GM12878 (cell line): ENCODE results near the gene FANCE. TPM values are rescaled to one million over a fixed set of nuclear protein-coding genes. Genes with fewer than 3 reads are reported as not detected.

Experiments used
- ATAC-seq: fragments of 200-7000 bp; cut with Tn5 transposase; 3 replicates; pipeline ENCODE4 v1.9.1; 2020; ENCODE audit warnings: mild to moderate bottlenecking, moderate library complexity
- BruUV-seq: library from RNA; stranded (reverse); fragments of 400-500 nt; replicated peaks from 2 replicates; lab custom pipeline; 2021; lab: Mats Ljungman, UMichigan
- CTCF ChIA-PET: fragments of 300-600 bp; sonication (Branson Sonifier 250); formaldehyde crosslinking; extraction: SDS; loops from one replicate; lab custom pipeline; 2021; ENCODE audit warnings: inconsistent platforms; lab: Yijun Ruan, JAX
- POLR2A ChIA-PET: fragments of 350-600 bp; formaldehyde crosslinking; extraction: SDS; loops from one replicate; lab custom pipeline; 2021; ENCODE audit warnings: inconsistent platforms; lab: Charles Lee
- RAD21 ChIA-PET: fragments of 300-600 bp; sonication (Branson Sonifier 250); formaldehyde crosslinking; loops from one replicate; lab custom pipeline; 2023; ENCODE audit warnings: antibody characterized with exemption; ENCODE audit not compliant: unreplicated experiment; lab: Charles Lee
- SMC1A ChIA-PET: fragments of 300-600 bp; sonication (Branson Sonifier 250); formaldehyde crosslinking; loops from one replicate; lab custom pipeline; 2023; ENCODE audit not compliant: unreplicated experiment, uncharacterized antibody; lab: Charles Lee
- DNase-seq: peaks from one replicate; pipeline ENCODE4 v3.0.0-alpha.2; 2011; ENCODE audit warnings: low read depth, low spot score
- FAIRE-seq: peaks from 3 replicates; lab custom pipeline; 2011; peaks lifted over from hg19 to GRCh38; lab: Jason Lieb, UNC
- H2AFZ ChIP-seq: 2 replicates; pipeline ENCODE4 v1.6.0; 2011; ENCODE audit warnings: low read depth, low read length, control low read depth; ENCODE audit not compliant: control insufficient read depth
- H3K27ac ChIP-seq: 2 replicates; pipeline ENCODE4 v1.5.1; 2011; ENCODE audit warnings: control low read depth; ENCODE audit not compliant: control insufficient read depth, insufficient read depth
- H3K27me3 ChIP-seq, 2 experiments: replicated peaks in 1 of 2; 2 replicates each; pipeline versions ENCODE4 v1.6.0 to v1.6.1; 2011; ENCODE audit warnings: low read length in 1 of 2; ENCODE audit not compliant: control insufficient read depth in 2 of 2, insufficient read depth in 2 of 2
- H3K36me3 ChIP-seq, 2 experiments: 2 replicates each; pipeline ENCODE4 v1.5.1; 2011; ENCODE audit warnings: low read length in 1 of 2; ENCODE audit not compliant: control insufficient read depth in 2 of 2, insufficient read depth in 2 of 2
- H3K4me1 ChIP-seq: 2 replicates; pipeline ENCODE4 v1.6.1; 2011; ENCODE audit warnings: mild to moderate bottlenecking, low read length, moderate library complexity, mixed read lengths; ENCODE audit not compliant: control insufficient read depth, insufficient read depth
- H3K4me2 ChIP-seq: 2 replicates; pipeline ENCODE4 v1.6.0; 2011; ENCODE audit warnings: control low read depth; ENCODE audit not compliant: control insufficient read depth, insufficient read depth
- H3K4me3 ChIP-seq: fragments of 200-600 bp; sonication (generic); 2 replicates; pipeline ENCODE4 v1.5.1; 2016
- H3K79me2 ChIP-seq: 2 replicates; pipeline ENCODE4 v1.6.0; 2011; ENCODE audit warnings: low read length; ENCODE audit not compliant: control insufficient read depth, insufficient read depth
- H3K9ac ChIP-seq: 2 replicates; pipeline ENCODE4 v1.8.0; 2011; ENCODE audit warnings: low read length, control low read depth, mixed read lengths; ENCODE audit not compliant: control insufficient read depth, insufficient read depth
- H3K9me3 ChIP-seq: replicated peaks from 3 replicates; pipeline ENCODE4 v1.5.1; 2011; ENCODE audit warnings: mild to moderate bottlenecking, low read length; ENCODE audit not compliant: control insufficient read depth, insufficient read depth
- H4K20me1 ChIP-seq: 2 replicates; pipeline ENCODE4 v1.6.0; 2011; ENCODE audit not compliant: control insufficient read depth, insufficient read depth
- CEBPZ ChIP-seq: fragments of 150-350 bp; IDR thresholded peaks from 2 replicates; pipeline ENCODE4 v1.6.1; 2016; ENCODE audit warnings: low read depth, low read length
- MTA2 ChIP-seq: fragments of 450-650 bp; IDR thresholded peaks from 2 replicates; pipeline ENCODE4 v1.6.1; 2016; ENCODE audit warnings: low read depth, mild to moderate bottlenecking, moderate library complexity
- NBN ChIP-seq: fragments of 450-650 bp; IDR thresholded peaks from 2 replicates; pipeline ENCODE4 v1.6.1; 2016
- RUNX3 ChIP-seq: IDR thresholded peaks from 2 replicates; pipeline ENCODE4 v1.6.1; 2012; ENCODE audit warnings: low read length, inconsistent platforms
- SMC3 ChIP-seq: IDR thresholded peaks from 2 replicates; pipeline ENCODE4 v1.6.1; 2011; ENCODE audit warnings: low read length, improper control_type of control experiment, borderline replicate concordance
- SP1 ChIP-seq: IDR thresholded peaks from one replicate; pipeline ENCODE4 v1.6.1; 2011; ENCODE audit warnings: low read depth, low read length
- STAT1 ChIP-seq: fragments of 450-650 bp; conservative IDR thresholded peaks from 2 replicates; pipeline ENCODE4 v1.6.1; 2014; ENCODE audit warnings: antibody characterized with exemption, mild to moderate bottlenecking
- YY1 ChIP-seq: IDR thresholded peaks from 2 replicates; pipeline ENCODE4 v1.6.1; 2011; ENCODE audit warnings: low read depth, mild to moderate bottlenecking, low read length
- ZNF622 ChIP-seq: fragments of 450-650 bp; IDR thresholded peaks from 2 replicates; pipeline ENCODE4 v1.6.1; 2017; ENCODE audit warnings: mild to moderate bottlenecking, inconsistent platforms
- WGBS: methylation state at CpG from one replicate; pipeline ENCODE4 v1.1.6; 2016; ENCODE audit warnings: low lambda C conversion rate; ENCODE audit not compliant: insufficient replicate concordance, insufficient coverage; ENCODE audit errors: missing lambda C conversion rate; 5-methylcytosine and 5-hydroxymethylcytosine counted together
- in situ Hi-C: fragments of 300-500 bp; cut with MboI; formaldehyde crosslinking; loops from 9 replicates; pipeline ENCODE4 v1.14.3; 2018; ENCODE audit warnings: mixed read lengths
- intact Hi-C: fragments of 100-400 bp; cut with micrococcal nuclease; formaldehyde crosslinking; loops from one replicate; pipeline ENCODE4 v1.14.2; 2022; ENCODE audit not compliant: unreplicated experiment
- polyA plus RNA-seq, 11 experiments: library from polyadenylated mRNA; depleted of rRNA in 4 of 11; unstranded in 6 of 11; stranded (reverse) in 5 of 11; fragments of >200 nt; fragmentation: Nextera tagmentation in 4 of 11; fragmentation: Illumina TruSeq in 1 of 11; extraction: Ambion mirVana in 4 of 11; extraction: Trizol in 1 of 11; gene quantifications; 1 replicate in 1 of 11; 2 replicates in 10 of 11; pipeline versions ENCODE4 v1.2.1 to v1.2.3, GENCODE V29; 2011 to 2016; ENCODE audit warnings: inconsistent platforms in 2 of 11, missing spikeins in 2 of 11, low read depth in 1 of 11
- total RNA-seq, 4 experiments: library from RNA; depleted of rRNA in 3 of 4; stranded (reverse); fragments of >200 nt in 3 of 4; fragmentation: Illumina TruSeq in 1 of 4; extraction: Trizol in 1 of 4; gene quantifications; 2 replicates each; pipeline versions ENCODE4 v1.2.1 to v1.2.3, GENCODE V29; 2013 to 2021
- TF ChIP-seq, protein P1 (sequence below): fragments of 450-650 bp; IDR thresholded peaks from 2 replicates; pipeline ENCODE4 v1.6.1; 2016; ENCODE audit warnings: mild to moderate bottlenecking, moderate library complexity, borderline replicate concordance
- TF ChIP-seq, protein P2 (sequence below): fragments of 450-650 bp; formaldehyde crosslinking; IDR thresholded peaks from 2 replicates; pipeline ENCODE4 v1.5.0; 2022; ENCODE audit warnings: mild to moderate bottlenecking, missing genetic modification characterization

FANCE gene
- total and polyA plus RNA-seq, 10 of the 15 experiments (the other 5 are each of a cell fraction or from before 2014, with no cell fraction given) = 3.0 to 13.3 (median 8.1) TPM

DNA sequence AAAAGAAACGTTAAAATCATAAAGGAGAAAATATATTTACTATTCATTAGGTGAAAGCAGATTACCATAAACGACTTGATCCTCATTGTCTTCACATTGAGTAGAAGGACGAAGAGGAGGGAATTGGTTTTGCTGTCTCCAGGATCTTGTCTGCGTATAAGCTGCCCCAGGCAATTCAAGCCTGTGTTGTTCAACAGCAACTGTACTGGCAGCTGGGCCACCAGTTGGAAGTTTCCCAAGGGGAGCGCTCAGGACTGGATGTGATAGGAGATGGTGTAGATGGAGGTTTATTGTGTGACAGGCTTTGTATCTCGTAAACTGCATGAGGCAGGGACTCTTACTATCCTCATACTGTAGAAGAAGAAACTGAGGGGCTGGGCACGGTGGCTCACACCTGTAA, 3.9 kb upstream of the FANCE start (continued):
- TF ChIP-seq RUNX3 (no peak), ZNF622 (no peak), MTA2 (no peak)

DNA sequence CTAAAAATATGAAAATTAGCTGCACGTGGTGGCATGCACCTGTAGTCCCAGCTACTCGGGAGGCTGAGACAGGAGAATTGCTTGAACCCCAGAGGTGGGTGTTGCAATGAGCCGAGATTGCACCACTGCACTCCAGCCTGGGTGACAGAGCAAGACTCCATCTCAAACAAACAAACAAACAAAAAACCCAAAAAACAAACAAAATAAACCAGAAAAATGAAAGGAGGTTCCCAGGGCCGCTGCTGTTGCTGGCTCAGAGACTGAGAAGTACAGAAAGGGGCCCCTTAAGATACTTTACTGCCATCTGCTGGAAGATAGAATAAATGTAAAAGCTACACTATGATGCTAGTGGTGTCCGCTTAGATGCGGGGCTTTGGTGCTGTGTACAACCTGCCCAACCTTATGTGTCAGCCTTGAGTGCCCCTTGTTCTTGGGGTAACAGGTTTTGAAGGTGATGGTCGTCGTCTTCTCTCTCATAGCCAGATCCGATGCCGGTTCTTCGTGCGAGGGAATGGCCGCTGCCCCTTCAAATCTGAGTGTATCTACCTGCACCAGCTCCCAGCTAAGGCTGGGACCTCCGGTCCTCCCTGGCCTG, 2.8 kb upstream of the FANCE start:
- H3K36me3 ChIP-seq = no peaks in the 10 kb centered on the region
- peaks cover 10% of the 10 kb centered on the region for H3K4me1 ChIP-seq
- intact Hi-C loops = loop anchor here (1.0 kb wide), 2 partner anchors 107 to 152 kb away; partner anchors contain the start of genes DEF6 and PPARD
- 0 out of 4 replicates have a peak, but pooled peaks cover 0 to 3% of the 10 kb centered on the region in 2 experiments for H3K27me3 ChIP-seq
- CTCF ChIA-PET = interaction anchor here (0.6 to 6.5 kb wide), 27 partner anchors 9 to 534 kb away, joined by 3 to 177 read pairs (median 5); partner anchors contain the start of genes ARMC12, DEF6, PPARD and RPL10A
- H4K20me1 ChIP-seq = no peaks in the 10 kb centered on the region
- H3K27ac ChIP-seq = no peak overlapping the region
- WGBS = 37% methylated on average over 14 of the region's 14 CpGs
- no peak overlapping the region for H3K4me2 ChIP-seq
- RAD21 ChIA-PET = interaction anchor here (0.6 to 8.7 kb wide), 17 partner anchors 8 to 902 kb away, joined by 3 to 125 read pairs (median 4); partner anchors contain the start of genes DEF6 and PPARD
- no peak for DNase-seq
- SMC1A ChIA-PET = interaction anchor here (0.6 to 6.8 kb wide), 13 partner anchors 13 to 162 kb away, joined by 3 to 116 read pairs (median 5); partner anchors contain the start of genes DEF6, PPARD and RPL10A
- H3K9me3 ChIP-seq = no peaks in the 10 kb centered on the region
- H3K79me2 ChIP-seq = peaks cover 4% of the 10 kb centered on the region
- no TSS peak for BruUV-seq
- H3K4me3 ChIP-seq = no peak overlapping the region
- H2AFZ ChIP-seq = no peak overlapping the region
- POLR2A ChIA-PET = interaction anchor here (0.9 to 1.3 kb wide), 3 partner anchors 106 to 152 kb away, joined by 3 to 4 read pairs (median 4); partner anchors contain the start of genes DEF6 and PPARD
- ATAC-seq = peak; percentile 76
- peak; percentile 90 for FAIRE-seq
- in situ Hi-C loops = no loop called here
- H3K9ac ChIP-seq = no peak overlapping the region
- TF ChIP-seq, protein P1, sequence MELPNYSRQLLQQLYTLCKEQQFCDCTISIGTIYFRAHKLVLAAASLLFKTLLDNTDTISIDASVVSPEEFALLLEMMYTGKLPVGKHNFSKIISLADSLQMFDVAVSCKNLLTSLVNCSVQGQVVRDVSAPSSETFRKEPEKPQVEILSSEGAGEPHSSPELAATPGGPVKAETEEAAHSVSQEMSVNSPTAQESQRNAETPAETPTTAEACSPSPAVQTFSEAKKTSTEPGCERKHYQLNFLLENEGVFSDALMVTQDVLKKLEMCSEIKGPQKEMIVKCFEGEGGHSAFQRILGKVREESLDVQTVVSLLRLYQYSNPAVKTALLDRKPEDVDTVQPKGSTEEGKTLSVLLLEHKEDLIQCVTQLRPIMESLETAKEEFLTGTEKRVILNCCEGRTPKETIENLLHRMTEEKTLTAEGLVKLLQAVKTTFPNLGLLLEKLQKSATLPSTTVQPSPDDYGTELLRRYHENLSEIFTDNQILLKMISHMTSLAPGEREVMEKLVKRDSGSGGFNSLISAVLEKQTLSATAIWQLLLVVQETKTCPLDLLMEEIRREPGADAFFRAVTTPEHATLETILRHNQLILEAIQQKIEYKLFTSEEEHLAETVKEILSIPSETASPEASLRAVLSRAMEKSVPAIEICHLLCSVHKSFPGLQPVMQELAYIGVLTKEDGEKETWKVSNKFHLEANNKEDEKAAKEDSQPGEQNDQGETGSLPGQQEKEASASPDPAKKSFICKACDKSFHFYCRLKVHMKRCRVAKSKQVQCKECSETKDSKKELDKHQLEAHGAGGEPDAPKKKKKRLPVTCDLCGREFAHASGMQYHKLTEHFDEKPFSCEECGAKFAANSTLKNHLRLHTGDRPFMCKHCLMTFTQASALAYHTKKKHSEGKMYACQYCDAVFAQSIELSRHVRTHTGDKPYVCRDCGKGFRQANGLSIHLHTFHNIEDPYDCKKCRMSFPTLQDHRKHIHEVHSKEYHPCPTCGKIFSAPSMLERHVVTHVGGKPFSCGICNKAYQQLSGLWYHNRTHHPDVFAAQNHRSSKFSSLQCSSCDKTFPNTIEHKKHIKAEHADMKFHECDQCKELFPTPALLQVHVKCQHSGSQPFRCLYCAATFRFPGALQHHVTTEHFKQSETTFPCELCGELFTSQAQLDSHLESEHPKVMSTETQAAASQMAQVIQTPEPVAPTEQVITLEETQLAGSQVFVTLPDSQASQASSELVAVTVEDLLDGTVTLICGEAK = no peak
- TF ChIP-seq SP1 (no peak), YY1 (0 out of 2 replicates have a peak, but pooled peaks have one; percentile 21), CEBPZ (no peak), NBN (peak; percentile 30; the same call in 1 of the 2 replicates), STAT1 (no peak), SMC3 (peak; percentile 96)
- TF ChIP-seq, protein P2, sequence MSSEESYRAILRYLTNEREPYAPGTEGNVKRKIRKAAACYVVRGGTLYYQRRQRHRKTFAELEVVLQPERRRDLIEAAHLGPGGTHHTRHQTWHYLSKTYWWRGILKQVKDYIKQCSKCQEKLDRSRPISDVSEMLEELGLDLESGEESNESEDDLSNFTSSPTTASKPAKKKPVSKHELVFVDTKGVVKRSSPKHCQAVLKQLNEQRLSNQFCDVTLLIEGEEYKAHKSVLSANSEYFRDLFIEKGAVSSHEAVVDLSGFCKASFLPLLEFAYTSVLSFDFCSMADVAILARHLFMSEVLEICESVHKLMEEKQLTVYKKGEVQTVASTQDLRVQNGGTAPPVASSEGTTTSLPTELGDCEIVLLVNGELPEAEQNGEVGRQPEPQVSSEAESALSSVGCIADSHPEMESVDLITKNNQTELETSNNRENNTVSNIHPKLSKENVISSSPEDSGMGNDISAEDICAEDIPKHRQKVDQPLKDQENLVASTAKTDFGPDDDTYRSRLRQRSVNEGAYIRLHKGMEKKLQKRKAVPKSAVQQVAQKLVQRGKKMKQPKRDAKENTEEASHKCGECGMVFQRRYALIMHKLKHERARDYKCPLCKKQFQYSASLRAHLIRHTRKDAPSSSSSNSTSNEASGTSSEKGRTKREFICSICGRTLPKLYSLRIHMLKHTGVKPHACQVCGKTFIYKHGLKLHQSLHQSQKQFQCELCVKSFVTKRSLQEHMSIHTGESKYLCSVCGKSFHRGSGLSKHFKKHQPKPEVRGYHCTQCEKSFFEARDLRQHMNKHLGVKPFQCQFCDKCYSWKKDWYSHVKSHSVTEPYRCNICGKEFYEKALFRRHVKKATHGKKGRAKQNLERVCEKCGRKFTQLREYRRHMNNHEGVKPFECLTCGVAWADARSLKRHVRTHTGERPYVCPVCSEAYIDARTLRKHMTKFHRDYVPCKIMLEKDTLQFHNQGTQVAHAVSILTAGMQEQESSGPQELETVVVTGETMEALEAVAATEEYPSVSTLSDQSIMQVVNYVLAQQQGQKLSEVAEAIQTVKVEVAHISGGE (CRISPR knock-in tag) = no peak
